GM12878 (cell line): ENCODE measurements around the gene LRP1B. TPM values are rescaled to one million over a fixed set of nuclear protein-coding genes. Genes with fewer than 3 reads are reported as not detected.

Experiments used
- ATAC-seq: fragments of 200-7000 bp; cut with Tn5 transposase; 3 replicates; pipeline ENCODE4 v1.9.1; 2020; ENCODE audit warnings: mild to moderate bottlenecking, moderate library complexity
- BruUV-seq: library from RNA; stranded (reverse); fragments of 400-500 nt; replicated peaks from 2 replicates; lab custom pipeline; 2021; lab: Mats Ljungman, UMichigan
- CTCF ChIA-PET: fragments of 300-600 bp; sonication (Branson Sonifier 250); formaldehyde crosslinking; extraction: SDS; loops from one replicate; lab custom pipeline; 2021; ENCODE audit warnings: inconsistent platforms; lab: Yijun Ruan, JAX
- POLR2A ChIA-PET: fragments of 350-600 bp; formaldehyde crosslinking; extraction: SDS; loops from one replicate; lab custom pipeline; 2021; ENCODE audit warnings: inconsistent platforms; lab: Charles Lee
- RAD21 ChIA-PET: fragments of 300-600 bp; sonication (Branson Sonifier 250); formaldehyde crosslinking; loops from one replicate; lab custom pipeline; 2023; ENCODE audit warnings: antibody characterized with exemption; ENCODE audit not compliant: unreplicated experiment; lab: Charles Lee
- SMC1A ChIA-PET: fragments of 300-600 bp; sonication (Branson Sonifier 250); formaldehyde crosslinking; loops from one replicate; lab custom pipeline; 2023; ENCODE audit not compliant: unreplicated experiment, uncharacterized antibody; lab: Charles Lee
- DNase-seq: peaks from one replicate; pipeline ENCODE4 v3.0.0-alpha.2; 2011; ENCODE audit warnings: low read depth, low spot score
- FAIRE-seq: peaks from 3 replicates; lab custom pipeline; 2011; peaks lifted over from hg19 to GRCh38; lab: Jason Lieb, UNC
- H2AFZ ChIP-seq: 2 replicates; pipeline ENCODE4 v1.6.0; 2011; ENCODE audit warnings: low read depth, low read length, control low read depth; ENCODE audit not compliant: control insufficient read depth
- H3K27ac ChIP-seq: 2 replicates; pipeline ENCODE4 v1.5.1; 2011; ENCODE audit warnings: control low read depth; ENCODE audit not compliant: control insufficient read depth, insufficient read depth
- H3K27me3 ChIP-seq, 2 experiments: replicated peaks in 1 of 2; 2 replicates each; pipeline versions ENCODE4 v1.6.0 to v1.6.1; 2011; ENCODE audit warnings: low read length in 1 of 2; ENCODE audit not compliant: control insufficient read depth in 2 of 2, insufficient read depth in 2 of 2
- H3K36me3 ChIP-seq, 2 experiments: 2 replicates each; pipeline ENCODE4 v1.5.1; 2011; ENCODE audit warnings: low read length in 1 of 2; ENCODE audit not compliant: control insufficient read depth in 2 of 2, insufficient read depth in 2 of 2
- H3K4me1 ChIP-seq: 2 replicates; pipeline ENCODE4 v1.6.1; 2011; ENCODE audit warnings: mild to moderate bottlenecking, low read length, moderate library complexity, mixed read lengths; ENCODE audit not compliant: control insufficient read depth, insufficient read depth
- H3K4me2 ChIP-seq: 2 replicates; pipeline ENCODE4 v1.6.0; 2011; ENCODE audit warnings: control low read depth; ENCODE audit not compliant: control insufficient read depth, insufficient read depth
- H3K4me3 ChIP-seq: fragments of 200-600 bp; sonication (generic); 2 replicates; pipeline ENCODE4 v1.5.1; 2016
- H3K79me2 ChIP-seq: 2 replicates; pipeline ENCODE4 v1.6.0; 2011; ENCODE audit warnings: low read length; ENCODE audit not compliant: control insufficient read depth, insufficient read depth
- H3K9ac ChIP-seq: 2 replicates; pipeline ENCODE4 v1.8.0; 2011; ENCODE audit warnings: low read length, control low read depth, mixed read lengths; ENCODE audit not compliant: control insufficient read depth, insufficient read depth
- H3K9me3 ChIP-seq: replicated peaks from 3 replicates; pipeline ENCODE4 v1.5.1; 2011; ENCODE audit warnings: mild to moderate bottlenecking, low read length; ENCODE audit not compliant: control insufficient read depth, insufficient read depth
- H4K20me1 ChIP-seq: 2 replicates; pipeline ENCODE4 v1.6.0; 2011; ENCODE audit not compliant: control insufficient read depth, insufficient read depth
- ATF2 ChIP-seq: IDR thresholded peaks from 2 replicates; pipeline ENCODE4 v1.6.1; 2012; ENCODE audit warnings: low read length, inconsistent platforms
- ATF7 ChIP-seq: fragments of 450-650 bp; IDR thresholded peaks from 2 replicates; pipeline ENCODE4 v1.6.1; 2016; ENCODE audit warnings: low read depth, mild to moderate bottlenecking
- CREB1 ChIP-seq: IDR thresholded peaks from 2 replicates; pipeline ENCODE4 v1.6.1; 2012; ENCODE audit warnings: low read depth, mild to moderate bottlenecking, inconsistent platforms
- ETV6 ChIP-seq, 2 experiments: fragments of 450-650 bp in 1 of 2; IDR thresholded peaks in 1 of 2; conservative IDR thresholded peaks in 1 of 2; 2 replicates each; pipeline ENCODE4 v1.6.1; 2014; ENCODE audit warnings: antibody characterized with exemption in 1 of 2, borderline replicate concordance in 1 of 2, low read depth in 1 of 2, mild to moderate bottlenecking in 1 of 2, moderate library complexity in 1 of 2
- HCFC1 ChIP-seq: fragments of 150-350 bp; IDR thresholded peaks from 2 replicates; pipeline ENCODE4 v1.6.1; 2014; ENCODE audit warnings: low read length
- MEF2B ChIP-seq: fragments of 450-650 bp; IDR thresholded peaks from 2 replicates; pipeline ENCODE4 v1.6.1; 2018; ENCODE audit warnings: mild to moderate bottlenecking, moderate library complexity; ENCODE audit not compliant: partially characterized antibody, poor library complexity, severe bottlenecking
- MXI1 ChIP-seq: fragments of 150-350 bp; IDR thresholded peaks from 2 replicates; pipeline ENCODE4 v1.6.1; 2011; ENCODE audit warnings: low read depth, mild to moderate bottlenecking, inconsistent platforms, low read length, improper control_type of control experiment
- MYC ChIP-seq: IDR thresholded peaks from 2 replicates; pipeline ENCODE4 v1.6.1; 2011; ENCODE audit warnings: mild to moderate bottlenecking, low read length, moderate library complexity, inconsistent platforms; ENCODE audit not compliant: insufficient read depth, insufficient replicate concordance, insufficient read length, severe bottlenecking
- POLR2AphosphoS2 ChIP-seq: IDR thresholded peaks from 2 replicates; pipeline ENCODE4 v1.6.1; 2011; ENCODE audit warnings: low read depth, mild to moderate bottlenecking, low read length, improper control_type of control experiment, moderate library complexity
- RBBP5 ChIP-seq: fragments of 200-600 bp; sonication (generic); conservative IDR thresholded peaks from 2 replicates; pipeline ENCODE4 v1.6.1; 2016
- RELB ChIP-seq: fragments of 450-650 bp; IDR thresholded peaks from 2 replicates; pipeline ENCODE4 v1.6.1; 2017; ENCODE audit warnings: low read depth, mild to moderate bottlenecking, moderate library complexity
- RUNX3 ChIP-seq: IDR thresholded peaks from 2 replicates; pipeline ENCODE4 v1.6.1; 2012; ENCODE audit warnings: low read length, inconsistent platforms
- SIX5 ChIP-seq: IDR thresholded peaks from 2 replicates; pipeline ENCODE4 v1.6.1; 2011; ENCODE audit warnings: mild to moderate bottlenecking, low read depth, low read length, moderate library complexity; ENCODE audit not compliant: severe bottlenecking
- SMC3 ChIP-seq: IDR thresholded peaks from 2 replicates; pipeline ENCODE4 v1.6.1; 2011; ENCODE audit warnings: low read length, improper control_type of control experiment, borderline replicate concordance
- TAF1 ChIP-seq: IDR thresholded peaks from 2 replicates; pipeline ENCODE4 v1.6.1; 2011; ENCODE audit warnings: mild to moderate bottlenecking, low read depth, low read length, borderline replicate concordance
- ZBTB33 ChIP-seq: fragments of 450-650 bp; IDR thresholded peaks from 2 replicates; pipeline ENCODE4 v1.6.1; 2017; ENCODE audit warnings: mild to moderate bottlenecking
- ZBTB4 ChIP-seq: fragments of 450-650 bp; formaldehyde crosslinking; IDR thresholded peaks from 2 replicates; pipeline ENCODE4 v1.4.0; 2022; ENCODE audit warnings: mild to moderate bottlenecking, moderate library complexity
- WGBS: methylation state at CpG from one replicate; pipeline ENCODE4 v1.1.6; 2016; ENCODE audit warnings: low lambda C conversion rate; ENCODE audit not compliant: insufficient replicate concordance, insufficient coverage; ENCODE audit errors: missing lambda C conversion rate; 5-methylcytosine and 5-hydroxymethylcytosine counted together
- in situ Hi-C: fragments of 300-500 bp; cut with MboI; formaldehyde crosslinking; loops from 9 replicates; pipeline ENCODE4 v1.14.3; 2018; ENCODE audit warnings: mixed read lengths
- intact Hi-C: fragments of 100-400 bp; cut with micrococcal nuclease; formaldehyde crosslinking; loops from one replicate; pipeline ENCODE4 v1.14.2; 2022; ENCODE audit not compliant: unreplicated experiment
- polyA plus RNA-seq, 11 experiments: library from polyadenylated mRNA; depleted of rRNA in 4 of 11; unstranded in 6 of 11; stranded (reverse) in 5 of 11; fragments of >200 nt; fragmentation: Nextera tagmentation in 4 of 11; fragmentation: Illumina TruSeq in 1 of 11; extraction: Ambion mirVana in 4 of 11; extraction: Trizol in 1 of 11; gene quantifications; 1 replicate in 1 of 11; 2 replicates in 10 of 11; pipeline versions ENCODE4 v1.2.1 to v1.2.3, GENCODE V29; 2011 to 2016; ENCODE audit warnings: inconsistent platforms in 2 of 11, missing spikeins in 2 of 11, low read depth in 1 of 11
- total RNA-seq, 4 experiments: library from RNA; depleted of rRNA in 3 of 4; stranded (reverse); fragments of >200 nt in 3 of 4; fragmentation: Illumina TruSeq in 1 of 4; extraction: Trizol in 1 of 4; gene quantifications; 2 replicates each; pipeline versions ENCODE4 v1.2.1 to v1.2.3, GENCODE V29; 2013 to 2021

Gene LRP1B
- total and polyA plus RNA-seq, 10 of the 15 experiments (the other 5 are each of a cell fraction or from before 2014, with no cell fraction given), result under 0.01 to 0.06 (median 0.03) TPM; not detected in 5

GRCh38 chr2:141694180-141694579 lies 436.6 kb downstream of the LRP1B start:
- SMC1A ChIA-PET, result no interaction called here
- H4K20me1 ChIP-seq, result no peaks in the 10 kb centered on the region
- intact Hi-C loops, result no loop called here
- 0% methylated on average over 2 of the region's 2 CpGs for WGBS
- H3K27ac ChIP-seq, result no peak overlapping the region
- H3K4me2 ChIP-seq, result no peak overlapping the region
- no peaks in the 10 kb centered on the region for H3K36me3 ChIP-seq
- no peak overlapping the region for H3K4me3 ChIP-seq
- no peak overlapping the region for H2AFZ ChIP-seq
- H3K9me3 ChIP-seq, result no peaks in the 10 kb centered on the region
- ATAC-seq (no peak), DNase-seq (no peak), FAIRE-seq (no peak)
- H3K79me2 ChIP-seq, result no peaks in the 10 kb centered on the region
- BruUV-seq, result no TSS peak
- no peak overlapping the region for H3K9ac ChIP-seq
- in situ Hi-C loops, result no loop called here
- no peaks in the 10 kb centered on the region for H3K27me3 ChIP-seq
- CTCF ChIA-PET, result interaction anchor here (0.7 to 1.2 kb wide), 3 partner anchors 11 to 1101 kb away, joined by 3 read pairs; no protein-coding TSS in a partner anchor
- RAD21 ChIA-PET, result no interaction called here
- no peaks in the 10 kb centered on the region for H3K4me1 ChIP-seq
- POLR2A ChIA-PET, result no interaction called here
- TF ChIP-seq RBBP5 (no peak), RELB (no peak), CREB1 (no peak), ETV6 (conservative IDR thresholded peaks at IDR 0.05 in 1 of 2, IDR thresholded peaks at IDR 0.05 in 1 of 2; ENCODE audit: borderline replicate concordance in 1 of 2, low read depth in 1 of 2) (no peak), RUNX3 (no peak), ZBTB4 (no peak), TAF1 (no peak), MEF2B (no peak), ZBTB33 (no peak), MYC (no peak), POLR2AphosphoS2 (no peak), HCFC1 (no peak), ATF2 (no peak), ATF7 (no peak), MXI1 (no peak), SMC3 (no peak), SIX5 (no peak)
